ENCODE results near the gene HGD. TPM values are rescaled to one million over a fixed set of nuclear protein-coding genes. Genes with fewer than 3 reads are reported as not detected.

Gene HGD
- total and polyA plus RNA-seq, 2 of the 13 experiments (the other 11 are each of a cell fraction or from before 2014, with no cell fraction given): 265 to 398 TPM

GRCh38 chr3:120596116-120596852, 85.8 kb downstream of the HGD start, which contains the start of gene NDUFB4 (continued):
- TF ChIP-seq MAX (IDR thresholded peaks at IDR 0.05): peak; percentile 49
- peak in 1 of 2 experiments; percentile 21; a peak in 1 of 4 replicates for TF ChIP-seq KLF16 (CRISPR knock-in tag; IDR thresholded peaks at IDR 0.05)
- TF ChIP-seq, protein P1, sequence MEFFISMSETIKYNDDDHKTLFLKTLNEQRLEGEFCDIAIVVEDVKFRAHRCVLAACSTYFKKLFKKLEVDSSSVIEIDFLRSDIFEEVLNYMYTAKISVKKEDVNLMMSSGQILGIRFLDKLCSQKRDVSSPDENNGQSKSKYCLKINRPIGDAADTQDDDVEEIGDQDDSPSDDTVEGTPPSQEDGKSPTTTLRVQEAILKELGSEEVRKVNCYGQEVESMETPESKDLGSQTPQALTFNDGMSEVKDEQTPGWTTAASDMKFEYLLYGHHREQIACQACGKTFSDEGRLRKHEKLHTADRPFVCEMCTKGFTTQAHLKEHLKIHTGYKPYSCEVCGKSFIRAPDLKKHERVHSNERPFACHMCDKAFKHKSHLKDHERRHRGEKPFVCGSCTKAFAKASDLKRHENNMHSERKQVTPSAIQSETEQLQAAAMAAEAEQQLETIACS (CRISPR knock-in tag; IDR thresholded peaks at IDR 0.05): no peak
- no peak for TF ChIP-seq ZIK1 (CRISPR knock-in tag; IDR thresholded peaks at IDR 0.05; ENCODE audit: borderline replicate concordance, low read depth)
- TF ChIP-seq SPEN (CRISPR knock-in tag; IDR thresholded peaks at IDR 0.05; ENCODE audit: low read depth): peak; percentile 68
- TF ChIP-seq GATAD1 (CRISPR knock-in tag; IDR thresholded peaks at IDR 0.05): peak; percentile 65; the same call in 1 of the 2 replicates
- no peak for TF ChIP-seq ZNF224 (CRISPR knock-in tag; IDR thresholded peaks at IDR 0.05)
- peak; percentile 58; the same call in 1 of the 2 replicates for TF ChIP-seq ADNP (CRISPR knock-in tag; IDR thresholded peaks at IDR 0.05)
- TF ChIP-seq ARID2 (CRISPR knock-in tag; IDR thresholded peaks at IDR 0.05; ENCODE audit: borderline replicate concordance): no peak
- TF ChIP-seq ZNF776 (CRISPR knock-in tag; IDR thresholded peaks at IDR 0.05): no peak
- TF ChIP-seq HMG20B (CRISPR knock-in tag; conservative IDR thresholded peaks at IDR 0.05): no peak
- TF ChIP-seq, protein P2, sequence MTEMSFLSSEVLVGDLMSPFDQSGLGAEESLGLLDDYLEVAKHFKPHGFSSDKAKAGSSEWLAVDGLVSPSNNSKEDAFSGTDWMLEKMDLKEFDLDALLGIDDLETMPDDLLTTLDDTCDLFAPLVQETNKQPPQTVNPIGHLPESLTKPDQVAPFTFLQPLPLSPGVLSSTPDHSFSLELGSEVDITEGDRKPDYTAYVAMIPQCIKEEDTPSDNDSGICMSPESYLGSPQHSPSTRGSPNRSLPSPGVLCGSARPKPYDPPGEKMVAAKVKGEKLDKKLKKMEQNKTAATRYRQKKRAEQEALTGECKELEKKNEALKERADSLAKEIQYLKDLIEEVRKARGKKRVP (CRISPR knock-in tag; IDR thresholded peaks at IDR 0.05): no peak
- TF ChIP-seq ZNF274 (CRISPR knock-in tag; IDR thresholded peaks at IDR 0.05): peak; percentile 75
- TF ChIP-seq SIN3A (IDR thresholded peaks at IDR 0.05; ENCODE audit: borderline replicate concordance, low read depth, low read length): peak; percentile 22; the same call in 1 of the 2 replicates
- no peak; the same call in 1 of the 2 replicates for TF ChIP-seq IRX3 (CRISPR knock-in tag; IDR thresholded peaks at IDR 0.05; ENCODE audit: borderline replicate concordance, low read depth)
- no peak for TF ChIP-seq ZNF572 (CRISPR knock-in tag; IDR thresholded peaks at IDR 0.05)
- 0 out of 2 replicates have a peak, but pooled peaks have one; percentile 77 for TF ChIP-seq MEIS1 (CRISPR knock-in tag; IDR thresholded peaks at IDR 0.05; ENCODE audit: borderline replicate concordance)
- TF ChIP-seq, protein P3, sequence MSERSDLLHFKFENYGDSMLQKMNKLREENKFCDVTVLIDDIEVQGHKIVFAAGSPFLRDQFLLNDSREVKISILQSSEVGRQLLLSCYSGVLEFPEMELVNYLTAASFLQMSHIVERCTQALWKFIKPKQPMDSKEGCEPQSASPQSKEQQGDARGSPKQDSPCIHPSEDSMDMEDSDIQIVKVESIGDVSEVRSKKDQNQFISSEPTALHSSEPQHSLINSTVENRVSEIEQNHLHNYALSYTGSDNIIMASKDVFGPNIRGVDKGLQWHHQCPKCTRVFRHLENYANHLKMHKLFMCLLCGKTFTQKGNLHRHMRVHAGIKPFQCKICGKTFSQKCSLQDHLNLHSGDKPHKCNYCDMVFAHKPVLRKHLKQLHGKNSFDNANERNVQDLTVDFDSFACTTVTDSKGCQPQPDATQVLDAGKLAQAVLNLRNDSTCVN (CRISPR knock-in tag; IDR thresholded peaks at IDR 0.05; ENCODE audit: borderline replicate concordance): peak; percentile 45; the same call in 1 of the 2 replicates
- peak; percentile 31; the same call in 1 of the 2 replicates for TF ChIP-seq GMEB1 (CRISPR knock-in tag; IDR thresholded peaks at IDR 0.05; ENCODE audit: borderline replicate concordance)
- TF ChIP-seq ETV5 (CRISPR knock-in tag; IDR thresholded peaks at IDR 0.05; ENCODE audit: borderline replicate concordance): peak; percentile 8; the same call in 1 of the 2 replicates
- TF ChIP-seq SP1 (IDR thresholded peaks at IDR 0.05): no peak
- no peak for TF ChIP-seq SP1 (CRISPR knock-in tag; IDR thresholded peaks at IDR 0.05)
- TF ChIP-seq ESRRA (CRISPR knock-in tag; IDR thresholded peaks at IDR 0.05; ENCODE audit: low read depth): peak; percentile 65; the same call in 1 of the 2 replicates
- no peak for TF ChIP-seq NFRKB (IDR thresholded peaks at IDR 0.05)
- no peak for TF ChIP-seq ZBTB3 (CRISPR knock-in tag; IDR thresholded peaks at IDR 0.05; ENCODE audit: borderline replicate concordance, low read depth)

Data from HepG2 (cell line).